CD14-positive monocyte (primary cell): ENCODE data around the gene PRDM8. TPM values are rescaled to one million over a fixed set of nuclear protein-coding genes. Genes with fewer than 3 reads are reported as not detected.
A peak's percentile ranks its signal among the peaks of the same experiment; 100 is the strongest.

Source experiments
- DNase-seq, 3 donors: peaks; one replicate each; pipeline ENCODE4 v3.0.0-alpha.2; 2011 to 2022
- H2AFZ ChIP-seq: 2 replicates; pipeline ENCODE4 v1.6.0; 2012; ENCODE audit warnings: mild to moderate bottlenecking, low read depth, low read length, inconsistent platforms; ENCODE audit not compliant: insufficient read depth, poor library complexity, severe bottlenecking
- H3K27ac ChIP-seq, 2 donors: 1 replicate in 1 of 2; 2 replicates in 1 of 2; pipeline ENCODE4 v1.5.1; 2012 to 2013; ENCODE audit warnings: low read length in 2 of 2, control low read depth in 1 of 2, inconsistent platforms in 1 of 2, low read depth in 1 of 2, mild to moderate bottlenecking in 1 of 2
- H3K27me3 ChIP-seq, 2 donors: one replicate each; pipeline versions ENCODE4 v1.6.0 to v1.6.1; 2011 to 2013; ENCODE audit warnings: low read length in 2 of 2; ENCODE audit not compliant: control insufficient read depth in 2 of 2, insufficient read depth in 2 of 2
- H3K36me3 ChIP-seq, 2 donors: replicated peaks in 1 of 2; 1 replicate in 1 of 2; 2 replicates in 1 of 2; pipeline versions ENCODE4 v1.5.1 to v1.6.1; 2012 to 2013; ENCODE audit warnings: low read length in 2 of 2, control low read depth in 1 of 2, inconsistent platforms in 1 of 2, mild to moderate bottlenecking in 1 of 2; ENCODE audit not compliant: insufficient read depth in 2 of 2, control insufficient read depth in 1 of 2
- H3K4me1 ChIP-seq, 2 donors: 1 replicate in 1 of 2; 2 replicates in 1 of 2; pipeline versions ENCODE4 v1.5.1 to v1.6.1; 2012 to 2013; ENCODE audit warnings: low read length in 2 of 2, control low read depth in 1 of 2, inconsistent platforms in 1 of 2, mild to moderate bottlenecking in 1 of 2, moderate library complexity in 1 of 2; ENCODE audit not compliant: insufficient read depth in 2 of 2, control insufficient read depth in 1 of 2
- H3K4me2 ChIP-seq: replicated peaks from 2 replicates; pipeline ENCODE3; 2012; ENCODE audit warnings: low read length, moderate library complexity, mild to moderate bottlenecking; ENCODE audit not compliant: poor library complexity, severe bottlenecking; ENCODE audit errors: extremely low read depth
- H3K4me3 ChIP-seq, 3 experiments: fragments of 200-600 bp in 1 of 3; sonication (generic) in 1 of 3; replicated peaks in 1 of 3; 1 replicate in 2 of 3; 2 replicates in 1 of 3; pipeline ENCODE4 v1.5.1; 2011 to 2013; ENCODE audit warnings: low read length in 3 of 3, mild to moderate bottlenecking in 3 of 3, control low read depth in 2 of 3, low read depth in 2 of 3, inconsistent platforms in 1 of 3, moderate library complexity in 1 of 3
- H3K79me2 ChIP-seq: 2 replicates; pipeline ENCODE4 v1.6.0; 2012; ENCODE audit warnings: mild to moderate bottlenecking, control low read depth, inconsistent platforms, low read length, moderate library complexity; ENCODE audit not compliant: insufficient read depth
- H3K9ac ChIP-seq: 2 replicates; pipeline ENCODE4 v1.6.0; 2017; ENCODE audit warnings: low read length, mild to moderate bottlenecking; ENCODE audit not compliant: insufficient read depth, poor library complexity, severe bottlenecking
- H3K9me3 ChIP-seq, 2 donors: replicated peaks in 1 of 2; 1 replicate in 1 of 2; 2 replicates in 1 of 2; pipeline versions ENCODE4 v1.5.1 to v1.6.1; 2012 to 2013; ENCODE audit warnings: low read length in 2 of 2, control low read depth in 1 of 2; ENCODE audit not compliant: control insufficient read depth in 1 of 2, insufficient read depth in 1 of 2
- H4K20me1 ChIP-seq: 2 replicates; pipeline ENCODE4 v1.6.0; 2012; ENCODE audit warnings: mild to moderate bottlenecking, low read length, control low read depth, moderate library complexity; ENCODE audit not compliant: insufficient read depth
- H3K27ac Mint-ChIP-seq, 7 donors: one replicate each; pipeline ENCODE4 v1.8.0; 2020; ENCODE audit warnings: mild to moderate bottlenecking in 7 of 7, mixed read lengths in 7 of 7, moderate library complexity in 6 of 7, inconsistent platforms in 2 of 7
- H3K27me3 Mint-ChIP-seq, 3 donors: one replicate each; pipeline ENCODE4 v1.8.0; 2021 to 2022; ENCODE audit warnings: low read depth in 3 of 3, mild to moderate bottlenecking in 3 of 3, mixed read lengths in 3 of 3, moderate library complexity in 3 of 3, inconsistent platforms in 1 of 3
- H3K36me3 Mint-ChIP-seq, 2 donors: one replicate each; pipeline ENCODE4 v1.8.0; 2020; ENCODE audit warnings: mixed read lengths in 2 of 2, inconsistent platforms in 1 of 2, mild to moderate bottlenecking in 1 of 2
- H3K4me1 Mint-ChIP-seq: one replicate; pipeline ENCODE4 v1.8.0; 2020; ENCODE audit warnings: mild to moderate bottlenecking, mixed read lengths
- H3K4me3 Mint-ChIP-seq, 2 donors: one replicate each; pipeline ENCODE4 v1.8.0; 2020; ENCODE audit warnings: mild to moderate bottlenecking in 2 of 2, mixed read lengths in 2 of 2, moderate library complexity in 1 of 2
- H3K9me3 Mint-ChIP-seq, 7 donors: one replicate each; pipeline ENCODE4 v1.8.0; 2020 to 2022; ENCODE audit warnings: mixed read lengths in 7 of 7, mild to moderate bottlenecking in 6 of 7, moderate library complexity in 6 of 7, inconsistent platforms in 2 of 7
- CTCF ChIP-seq: fragments of 200-600 bp; IDR thresholded peaks from one replicate; pipeline ENCODE4 v1.8.0; 2022; ENCODE audit warnings: antibody characterized with exemption, mild to moderate bottlenecking
- WGBS: methylation state at CpG from one replicate; pipeline ENCODE4 v1.1.5; 2013; ENCODE audit warnings: missing lambda C conversion rate; ENCODE audit not compliant: insufficient coverage; 5-methylcytosine and 5-hydroxymethylcytosine counted together
- intact Hi-C, 2 donors: fragments of 100-400 bp; cut with micrococcal nuclease; formaldehyde crosslinking; loops; one replicate each; pipeline versions ENCODE4 v1.15.0 to v1.15.1; 2023
- polyA plus RNA-seq, 3 donors: library from polyadenylated mRNA; depleted of rRNA in 1 of 3; unstranded in 2 of 3; stranded (reverse) in 1 of 3; fragments of 300-500 nt in 2 of 3; fragments of >200 nt in 1 of 3; fragmentation: Illumina TruSeq in 2 of 3; gene quantifications; 1 replicate in 2 of 3; 2 replicates in 1 of 3; pipeline ENCODE4 v1.2.3, GENCODE V29; 2012 to 2021

Gene PRDM8
- polyA plus RNA-seq, 3 donors = 0.22 to 0.77 (median 0.23) TPM

- no peak overlapping the region for H3K27ac ChIP-seq
- peak; percentile 61 to 86 (median 76) for DNase-seq
- H3K9me3 ChIP-seq = peaks cover 0 to under 1% of the 10 kb centered on the region in 2 donors
- peaks cover 22 to 34% of the 10 kb centered on the region in 2 donors for H3K4me1 ChIP-seq
- Mint-ChIP-seq H3K27ac (peak overlapping the region in 1 of 7 donors; percentile 55), H3K4me1 (peaks cover 29% of the 10 kb centered on the region), H3K4me3 (peak overlapping the region; percentile 77 to 80), H3K9me3 (peaks cover 0 to 7% (median 4%) of the 10 kb centered on the region in 7 donors), H3K27me3 (peaks cover 39 to 64% (median 47%) of the 10 kb centered on the region in 3 donors), H3K36me3 (peaks cover 7 to 13% of the 10 kb centered on the region in 2 donors)
- under 1% methylated on average over 58 of the region's 58 CpGs for WGBS
- no peaks in the 10 kb centered on the region for H3K36me3 ChIP-seq
- intact Hi-C loops = no loop called here
- H3K4me3 ChIP-seq = peak overlapping the region; percentile 63 to 79 (median 78)
- H3K4me2 ChIP-seq = peak overlapping the region; percentile 94
- TF ChIP-seq CTCF = peak; percentile 86
- H3K79me2 ChIP-seq = no peaks in the 10 kb centered on the region
- peaks cover 20 to 68% of the 10 kb centered on the region in 2 donors for H3K27me3 ChIP-seq
- no peaks in the 10 kb centered on the region for H4K20me1 ChIP-seq
- H3K9ac ChIP-seq = peak overlapping the region; percentile 69
- H2AFZ ChIP-seq = peak overlapping the region; percentile 85
Measured at GRCh38 chr4:80202190-80202711, 4.9 kb downstream of the PRDM8 start.

GRCh38 chr4:80202741-80203553 lies 5.6 kb downstream of the PRDM8 start:
- Histone ChIP-seq H3K9me3 (no peaks in the 10 kb centered on the region), H3K4me3 (peak overlapping the region; percentile 63 to 79 (median 78)), H4K20me1 (no peaks in the 10 kb centered on the region), H3K79me2 (no peaks in the 10 kb centered on the region), H2AFZ (peak overlapping the region; percentile 85), H3K4me1 (peaks cover 15 to 28% of the 10 kb centered on the region in 2 donors), H3K27ac (no peak overlapping the region), H3K4me2 (peak overlapping the region; percentile 94), H3K36me3 (no peaks in the 10 kb centered on the region), H3K27me3 (peaks cover 13 to 66% of the 10 kb centered on the region in 2 donors), H3K9ac (peak overlapping the region; percentile 69)
- peaks cover 0 to 6% (median 2%) of the 10 kb centered on the region in 7 donors for H3K9me3 Mint-ChIP-seq
- peaks cover 39 to 62% (median 47%) of the 10 kb centered on the region in 3 donors for H3K27me3 Mint-ChIP-seq
- intact Hi-C loops = no loop called here
- DNase-seq = peak in 1 of 3 donors; percentile 30
- H3K4me3 Mint-ChIP-seq = peak overlapping the region; percentile 88 to 94
- peaks cover 26% of the 10 kb centered on the region for H3K4me1 Mint-ChIP-seq
- H3K27ac Mint-ChIP-seq = peak overlapping the region in 3 of 7 donors; percentile 30 to 80 (median 71)
- peaks cover 7 to 11% of the 10 kb centered on the region in 2 donors for H3K36me3 Mint-ChIP-seq
- no peak for TF ChIP-seq CTCF
- WGBS = under 1% methylated on average over 88 of the region's 88 CpGs
